ENCODE measurements around the gene TMEM273. TPM values are rescaled to one million over a fixed set of nuclear protein-coding genes. Genes with fewer than 3 reads are reported as not detected.

The TMEM273 gene
- total RNA-seq, 1 donor from 2014 or later, result 0.39 TPM

GRCh38 chr10:49174926-49175500, 13.2 kb downstream of the TMEM273 start:
- Mint-ChIP-seq H3K4me3 (ENCODE audit: unreplicated experiment) (peak overlapping the region; percentile 50), H3K36me3 (ENCODE audit: unreplicated experiment) (no peaks in the 10 kb centered on the region), H3K27ac (ENCODE audit: unreplicated experiment) (peak overlapping the region; percentile 88), H3K4me1 (ENCODE audit: low read depth, unreplicated experiment) (peaks cover 32% of the 10 kb centered on the region), H3K27me3 (ENCODE audit: unreplicated experiment) (peaks cover 10% of the 10 kb centered on the region), H3K9me3 (ENCODE audit: unreplicated experiment) (peaks cover 8% of the 10 kb centered on the region)
- no peak for DNase-seq
- TF ChIP-seq, protein P1, sequence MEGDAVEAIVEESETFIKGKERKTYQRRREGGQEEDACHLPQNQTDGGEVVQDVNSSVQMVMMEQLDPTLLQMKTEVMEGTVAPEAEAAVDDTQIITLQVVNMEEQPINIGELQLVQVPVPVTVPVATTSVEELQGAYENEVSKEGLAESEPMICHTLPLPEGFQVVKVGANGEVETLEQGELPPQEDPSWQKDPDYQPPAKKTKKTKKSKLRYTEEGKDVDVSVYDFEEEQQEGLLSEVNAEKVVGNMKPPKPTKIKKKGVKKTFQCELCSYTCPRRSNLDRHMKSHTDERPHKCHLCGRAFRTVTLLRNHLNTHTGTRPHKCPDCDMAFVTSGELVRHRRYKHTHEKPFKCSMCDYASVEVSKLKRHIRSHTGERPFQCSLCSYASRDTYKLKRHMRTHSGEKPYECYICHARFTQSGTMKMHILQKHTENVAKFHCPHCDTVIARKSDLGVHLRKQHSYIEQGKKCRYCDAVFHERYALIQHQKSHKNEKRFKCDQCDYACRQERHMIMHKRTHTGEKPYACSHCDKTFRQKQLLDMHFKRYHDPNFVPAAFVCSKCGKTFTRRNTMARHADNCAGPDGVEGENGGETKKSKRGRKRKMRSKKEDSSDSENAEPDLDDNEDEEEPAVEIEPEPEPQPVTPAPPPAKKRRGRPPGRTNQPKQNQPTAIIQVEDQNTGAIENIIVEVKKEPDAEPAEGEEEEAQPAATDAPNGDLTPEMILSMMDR (IDR thresholded peaks at IDR 0.05; ENCODE audit: partially characterized antibody, unreplicated experiment), result no peak

- Mint-ChIP-seq H3K9me3 (ENCODE audit: unreplicated experiment) (peaks cover 8% of the 10 kb centered on the region), H3K27ac (ENCODE audit: unreplicated experiment) (peak overlapping the region; percentile 88)
- TF ChIP-seq, protein P1 (IDR thresholded peaks at IDR 0.05; ENCODE audit: partially characterized antibody, unreplicated experiment), result no peak
Observed at GRCh38 chr10:49174261-49174925, 13.8 kb downstream of the TMEM273 start.

DNA sequence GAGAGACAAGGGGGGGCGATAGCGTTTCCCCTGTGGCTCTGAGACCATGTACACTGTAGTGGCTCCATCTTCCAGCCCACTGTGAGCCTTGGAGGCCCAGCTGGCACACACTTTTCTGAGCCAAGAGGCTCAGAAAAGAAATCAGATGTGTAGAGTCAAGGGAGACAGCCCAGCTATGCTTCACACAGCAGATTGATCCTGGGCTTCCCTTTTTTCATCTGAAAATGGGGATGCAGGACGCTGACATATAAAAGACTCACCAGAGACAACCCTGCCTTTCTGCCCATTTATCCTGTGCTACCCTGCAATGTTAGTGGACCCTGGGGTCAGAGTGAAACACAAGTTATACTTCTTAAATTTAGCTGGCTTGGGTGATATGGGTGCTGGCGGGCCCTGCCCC, 14.3 kb downstream of the TMEM273 start:
- Mint-ChIP-seq H3K9me3 (ENCODE audit: unreplicated experiment) (peaks cover 8% of the 10 kb centered on the region), H3K27ac (ENCODE audit: unreplicated experiment) (no peak overlapping the region), H3K4me1 (ENCODE audit: low read depth, unreplicated experiment) (peaks cover 31% of the 10 kb centered on the region), H3K27me3 (ENCODE audit: unreplicated experiment) (peaks cover 11% of the 10 kb centered on the region), H3K36me3 (ENCODE audit: unreplicated experiment) (no peaks in the 10 kb centered on the region), H3K4me3 (ENCODE audit: unreplicated experiment) (no peak overlapping the region)
- DNase-seq, result no peak
- TF ChIP-seq, protein P1 (IDR thresholded peaks at IDR 0.05; ENCODE audit: partially characterized antibody, unreplicated experiment), result no peak

More at GRCh38 chr10:49174261-49174925, 13.8 kb downstream of the TMEM273 start:
- DNase-seq, result no peak
- H3K4me1 Mint-ChIP-seq (ENCODE audit: low read depth, unreplicated experiment), result peaks cover 32% of the 10 kb centered on the region
- peaks cover 11% of the 10 kb centered on the region for H3K27me3 Mint-ChIP-seq (ENCODE audit: unreplicated experiment)
- peak overlapping the region; percentile 50 for H3K4me3 Mint-ChIP-seq (ENCODE audit: unreplicated experiment)
- H3K36me3 Mint-ChIP-seq (ENCODE audit: unreplicated experiment), result no peaks in the 10 kb centered on the region

- TF ChIP-seq, protein P1 (IDR thresholded peaks at IDR 0.05; ENCODE audit: partially characterized antibody, unreplicated experiment), result no peak
- H3K27ac Mint-ChIP-seq (ENCODE audit: unreplicated experiment), result no peak overlapping the region
- H3K9me3 Mint-ChIP-seq (ENCODE audit: unreplicated experiment), result peaks cover 8% of the 10 kb centered on the region
- peaks cover 28% of the 10 kb centered on the region for H3K4me1 Mint-ChIP-seq (ENCODE audit: low read depth, unreplicated experiment)
- no peaks in the 10 kb centered on the region for H3K36me3 Mint-ChIP-seq (ENCODE audit: unreplicated experiment)
- no peak overlapping the region for H3K4me3 Mint-ChIP-seq (ENCODE audit: unreplicated experiment)
- H3K27me3 Mint-ChIP-seq (ENCODE audit: unreplicated experiment), result peaks cover 11% of the 10 kb centered on the region
- no peak for DNase-seq
Observed at GRCh38 chr10:49173201-49173772, 14.9 kb downstream of the TMEM273 start.

- H3K27ac Mint-ChIP-seq (ENCODE audit: unreplicated experiment), result no peak overlapping the region
- H3K4me3 Mint-ChIP-seq (ENCODE audit: unreplicated experiment), result no peak overlapping the region
- no peaks in the 10 kb centered on the region for H3K36me3 Mint-ChIP-seq (ENCODE audit: unreplicated experiment)
- H3K9me3 Mint-ChIP-seq (ENCODE audit: unreplicated experiment), result peaks cover 4% of the 10 kb centered on the region
- no peak for DNase-seq
- peaks cover 13% of the 10 kb centered on the region for H3K27me3 Mint-ChIP-seq (ENCODE audit: unreplicated experiment)
- TF ChIP-seq, protein P1 (IDR thresholded peaks at IDR 0.05; ENCODE audit: partially characterized antibody, unreplicated experiment), result no peak
- peaks cover 27% of the 10 kb centered on the region for H3K4me1 Mint-ChIP-seq (ENCODE audit: low read depth, unreplicated experiment)
Observed at GRCh38 chr10:49172777-49173132, 15.4 kb downstream of the TMEM273 start.
